ENCODE measurements around the gene CDADC1. TPM values are rescaled to one million over a fixed set of nuclear protein-coding genes. Genes with fewer than 3 reads are reported as not detected.

CDADC1 gene
- total and polyA plus RNA-seq, 10 of the 15 experiments (the other 5 are each of a cell fraction or from before 2014, with no cell fraction given): 2.6 to 7.3 (median 5.2) TPM

DNA sequence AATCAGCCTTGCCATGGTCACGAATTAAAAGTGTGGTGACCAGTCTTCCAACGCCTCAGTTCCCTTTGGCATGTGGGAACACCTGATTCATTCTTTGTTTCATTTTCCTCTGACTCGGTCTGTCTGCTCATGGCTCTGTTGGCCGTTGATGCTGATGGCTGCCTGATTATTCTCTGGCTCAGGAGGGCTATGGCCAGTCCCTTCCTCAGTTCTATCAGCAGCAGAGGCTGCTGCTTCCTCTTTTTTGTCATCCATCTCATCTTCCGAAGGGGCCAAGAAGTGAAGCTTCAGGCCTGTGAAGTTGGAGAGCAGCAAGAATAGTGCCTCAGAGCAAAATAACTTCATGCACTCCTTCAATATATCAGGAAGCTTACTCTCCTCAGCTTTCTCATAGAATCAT lies 37.1 kb upstream of the CDADC1 start:
- ChIA-PET RAD21 (ENCODE audit: unreplicated experiment) (no interaction called here), CTCF (interaction anchor here (0.6 to 1.2 kb wide), 3 partner anchors 70 to 1001 kb away, joined by 3 read pairs; no protein-coding TSS in a partner anchor), POLR2A (interaction anchor here (0.7 kb wide), 1 partner anchor 494 kb away, joined by 5 read pairs; no protein-coding TSS in a partner anchor), SMC1A (ENCODE audit: uncharacterized antibody, unreplicated experiment) (interaction anchor here (1.2 kb wide), 1 partner anchor 100 kb away, joined by 3 read pairs; no protein-coding TSS in a partner anchor)
- no peak overlapping the region for H3K27ac ChIP-seq (ENCODE audit: control insufficient read depth, insufficient read depth)
- H3K4me1 ChIP-seq (ENCODE audit: control insufficient read depth, insufficient read depth, low read length): peaks cover 4% of the 10 kb centered on the region
- peaks cover 0 to 5% of the 10 kb centered on the region in 2 experiments; a peak in 2 of 4 replicates for H3K36me3 ChIP-seq (ENCODE audit: control insufficient read depth in 2 of 2, insufficient read depth in 2 of 2, low read length in 1 of 2)
- no TSS peak for BruUV-seq (replicated peaks)
- peaks cover 2% of the 10 kb centered on the region; the same call in 1 of the 3 replicates for H3K9me3 ChIP-seq (replicated peaks; ENCODE audit: control insufficient read depth, insufficient read depth, low read length)
- TF ChIP-seq ZSCAN29 (IDR thresholded peaks at IDR 0.05) (no peak), POLR2A (IDR thresholded peaks at IDR 0.05; ENCODE audit: low read depth, low read length) (no peak), HDAC2 (IDR thresholded peaks at IDR 0.05) (no peak), CBFB (IDR thresholded peaks at IDR 0.05; ENCODE audit: low read depth) (no peak), STAT1 (conservative IDR thresholded peaks at IDR 0.05) (no peak), SUZ12 (IDR thresholded peaks at IDR 0.05; ENCODE audit: unreplicated experiment) (no peak), NR2C2 (IDR thresholded peaks at IDR 0.05; ENCODE audit: borderline replicate concordance, control insufficient read depth, insufficient read length, low read depth) (no peak), PAX8 (IDR thresholded peaks at IDR 0.05) (no peak), NR2F1 (conservative IDR thresholded peaks at IDR 0.05) (no peak), SREBF1 (IDR thresholded peaks at IDR 0.05; ENCODE audit: low read length) (no peak), NBN (IDR thresholded peaks at IDR 0.05) (no peak)
- TF ChIP-seq, protein P1, sequence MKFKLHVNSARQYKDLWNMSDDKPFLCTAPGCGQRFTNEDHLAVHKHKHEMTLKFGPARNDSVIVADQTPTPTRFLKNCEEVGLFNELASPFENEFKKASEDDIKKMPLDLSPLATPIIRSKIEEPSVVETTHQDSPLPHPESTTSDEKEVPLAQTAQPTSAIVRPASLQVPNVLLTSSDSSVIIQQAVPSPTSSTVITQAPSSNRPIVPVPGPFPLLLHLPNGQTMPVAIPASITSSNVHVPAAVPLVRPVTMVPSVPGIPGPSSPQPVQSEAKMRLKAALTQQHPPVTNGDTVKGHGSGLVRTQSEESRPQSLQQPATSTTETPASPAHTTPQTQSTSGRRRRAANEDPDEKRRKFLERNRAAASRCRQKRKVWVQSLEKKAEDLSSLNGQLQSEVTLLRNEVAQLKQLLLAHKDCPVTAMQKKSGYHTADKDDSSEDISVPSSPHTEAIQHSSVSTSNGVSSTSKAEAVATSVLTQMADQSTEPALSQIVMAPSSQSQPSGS (IDR thresholded peaks at IDR 0.05; ENCODE audit: low read length): no peak
- TF ChIP-seq, protein P2, sequence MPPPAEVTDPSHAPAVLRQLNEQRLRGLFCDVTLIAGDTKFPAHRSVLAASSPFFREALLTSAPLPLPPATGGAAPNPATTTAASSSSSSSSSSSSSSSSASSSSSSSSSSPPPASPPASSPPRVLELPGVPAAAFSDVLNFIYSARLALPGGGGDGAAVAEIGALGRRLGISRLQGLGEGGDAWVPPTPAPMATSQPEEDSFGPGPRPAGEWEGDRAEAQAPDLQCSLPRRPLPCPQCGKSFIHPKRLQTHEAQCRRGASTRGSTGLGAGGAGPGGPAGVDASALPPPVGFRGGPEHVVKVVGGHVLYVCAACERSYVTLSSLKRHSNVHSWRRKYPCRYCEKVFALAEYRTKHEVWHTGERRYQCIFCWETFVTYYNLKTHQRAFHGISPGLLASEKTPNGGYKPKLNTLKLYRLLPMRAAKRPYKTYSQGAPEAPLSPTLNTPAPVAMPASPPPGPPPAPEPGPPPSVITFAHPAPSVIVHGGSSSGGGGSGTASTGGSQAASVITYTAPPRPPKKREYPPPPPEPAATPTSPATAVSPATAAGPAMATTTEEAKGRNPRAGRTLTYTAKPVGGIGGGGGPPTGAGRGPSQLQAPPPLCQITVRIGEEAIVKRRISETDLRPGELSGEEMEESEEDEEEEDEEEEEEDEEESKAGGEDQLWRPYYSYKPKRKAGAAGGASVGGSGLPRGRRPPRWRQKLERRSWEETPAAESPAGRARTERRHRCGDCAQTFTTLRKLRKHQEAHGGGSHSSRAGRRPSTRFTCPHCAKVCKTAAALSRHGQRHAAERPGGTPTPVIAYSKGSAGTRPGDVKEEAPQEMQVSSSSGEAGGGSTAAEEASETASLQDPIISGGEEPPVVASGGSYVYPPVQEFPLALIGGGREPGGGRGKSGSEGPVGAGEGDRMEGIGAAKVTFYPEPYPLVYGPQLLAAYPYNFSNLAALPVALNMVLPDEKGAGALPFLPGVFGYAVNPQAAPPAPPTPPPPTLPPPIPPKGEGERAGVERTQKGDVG (CRISPR knock-in tag; IDR thresholded peaks at IDR 0.05): no peak
- TF ChIP-seq, protein P3, sequence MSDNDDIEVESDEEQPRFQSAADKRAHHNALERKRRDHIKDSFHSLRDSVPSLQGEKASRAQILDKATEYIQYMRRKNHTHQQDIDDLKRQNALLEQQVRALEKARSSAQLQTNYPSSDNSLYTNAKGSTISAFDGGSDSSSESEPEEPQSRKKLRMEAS (IDR thresholded peaks at IDR 0.05; ENCODE audit: low read depth, low read length): no peak
- FAIRE-seq: no peak
- no peak overlapping the region for H3K4me2 ChIP-seq (ENCODE audit: control insufficient read depth, insufficient read depth)
- H3K27me3 ChIP-seq (replicated peaks in 1 of 2; ENCODE audit: control insufficient read depth in 2 of 2, insufficient read depth in 2 of 2, low read length in 1 of 2): no peaks in the 10 kb centered on the region
- in situ Hi-C loops (cut with MboI): no loop called here
- DNase-seq (ENCODE audit: low read depth, low spot score): no peak
- H3K79me2 ChIP-seq (ENCODE audit: control insufficient read depth, insufficient read depth, low read length): no peaks in the 10 kb centered on the region
- no peak overlapping the region for H3K9ac ChIP-seq (ENCODE audit: control insufficient read depth, insufficient read depth, low read length)
- H4K20me1 ChIP-seq (ENCODE audit: control insufficient read depth, insufficient read depth): no peaks in the 10 kb centered on the region
- 90% methylated on average over 5 of the region's 5 CpGs for WGBS (ENCODE audit: insufficient coverage, insufficient replicate concordance, low lambda C conversion rate, missing lambda C conversion rate)
- no peak for ATAC-seq
- intact Hi-C loops (cut with micrococcal nuclease; ENCODE audit: unreplicated experiment): no loop called here
- H2AFZ ChIP-seq (ENCODE audit: control insufficient read depth, low read depth, low read length): no peak overlapping the region
- no peak overlapping the region for H3K4me3 ChIP-seq

Data from GM12878 (cell line).